Smooth muscle cell (in vitro differentiated cells): Measurements from ENCODE around the gene DGKD. TPM values are rescaled to one million over a fixed set of nuclear protein-coding genes. Genes with fewer than 3 reads are reported as not detected.

ENCODE experiments used
- DNase-seq: peaks from one replicate; lab custom pipeline; 2025; ENCODE audit not compliant: unreplicated experiment; lab: John Stamatoyannopoulos, UW
- H2AFZ ChIP-seq: fragments of 200-600 bp; sonication (generic); 2 replicates; pipeline ENCODE4 v1.6.0; 2016; ENCODE audit warnings: antibody characterized with exemption, low read depth, mild to moderate bottlenecking
- H3F3A ChIP-seq: fragments of 200-600 bp; sonication (generic); 2 replicates; pipeline ENCODE4 v1.6.0; 2017; ENCODE audit warnings: antibody characterized with exemption, low read depth
- H3K27ac ChIP-seq: fragments of 200-600 bp; sonication (generic); 2 replicates; pipeline ENCODE4 v1.5.1; 2016; ENCODE audit warnings: low read depth, mild to moderate bottlenecking
- H3K27me3 ChIP-seq: fragments of 200-600 bp; sonication (generic); 2 replicates; pipeline ENCODE4 v1.6.1; 2016; ENCODE audit warnings: low read depth, mild to moderate bottlenecking
- H3K36me3 ChIP-seq: fragments of 200-600 bp; sonication (generic); 2 replicates; pipeline ENCODE4 v1.5.1; 2016; ENCODE audit warnings: low read depth
- H3K4me1 ChIP-seq: fragments of 200-600 bp; sonication (generic); 2 replicates; pipeline ENCODE4 v1.5.1; 2016; ENCODE audit warnings: low read depth
- H3K4me2 ChIP-seq: fragments of 200-600 bp; sonication (generic); 2 replicates; pipeline ENCODE4 v1.6.0; 2016; ENCODE audit warnings: mild to moderate bottlenecking
- H3K4me3 ChIP-seq: fragments of 200-600 bp; sonication (generic); 2 replicates; pipeline ENCODE4 v1.5.1; 2016; ENCODE audit warnings: mild to moderate bottlenecking
- H3K79me2 ChIP-seq: fragments of 200-600 bp; sonication (generic); 2 replicates; pipeline ENCODE4 v1.6.0; 2016; ENCODE audit warnings: low read depth, mild to moderate bottlenecking
- H3K9ac ChIP-seq: fragments of 200-600 bp; sonication (generic); 2 replicates; pipeline ENCODE4 v1.6.0; 2016; ENCODE audit warnings: low read depth
- H3K9me3 ChIP-seq: fragments of 200-600 bp; sonication (generic); replicated peaks from 2 replicates; pipeline ENCODE4 v1.5.1; 2016; ENCODE audit warnings: low read depth
- H4K20me1 ChIP-seq: fragments of 200-600 bp; sonication (generic); 2 replicates; pipeline ENCODE4 v1.6.0; 2016; ENCODE audit warnings: low read depth
- WGBS: methylation state at CpG from one replicate; pipeline ENCODE4 v1.1.7; 2016; ENCODE audit warnings: low lambda C conversion rate; 5-methylcytosine and 5-hydroxymethylcytosine counted together
- polyA plus RNA-seq: library from polyadenylated mRNA; unstranded; fragments of >200 nt; fragmentation: Nextera tagmentation; extraction: Ambion mirVana; gene quantifications from 2 replicates; pipeline ENCODE4 v1.2.1, GENCODE V29; 2016
- total RNA-seq: library from RNA; depleted of rRNA; stranded (reverse); fragments of >200 nt; gene quantifications from 2 replicates; pipeline ENCODE4 v1.2.3, GENCODE V29; 2014
- TF ChIP-seq, protein P1 (sequence below): fragments of 200-600 bp; sonication (generic); IDR thresholded peaks from 2 replicates; pipeline ENCODE4 v1.5.1; 2017; ENCODE audit warnings: borderline replicate concordance, mild to moderate bottlenecking, antibody characterized with exemption; ENCODE audit not compliant: insufficient read depth, poor library complexity, severe bottlenecking

Gene DGKD
- total and polyA plus RNA-seq, 2 experiments from 2014 or later: 12.2 to 14.2 TPM

DNA sequence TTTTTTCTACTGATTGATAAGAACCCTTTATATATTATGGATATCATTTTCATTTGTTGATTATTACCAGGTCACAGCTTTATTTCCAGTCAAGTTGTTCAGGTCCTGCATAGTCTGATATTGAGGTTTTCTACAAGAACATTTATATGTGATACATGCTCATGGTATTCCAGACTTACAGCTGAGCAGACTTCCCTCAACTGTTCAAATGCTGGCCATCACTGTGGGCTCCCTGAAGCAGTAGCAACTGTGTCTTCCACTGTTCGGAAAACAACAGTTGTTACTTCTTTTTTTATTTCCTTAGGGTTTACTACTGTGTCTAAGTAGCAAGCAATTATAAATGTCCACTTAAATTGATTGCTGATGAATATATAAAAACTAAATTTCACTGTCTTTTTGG, 79.5 kb downstream of the DGKD start:
- 94% methylated on average over 1 of the region's 1 CpG for WGBS
- Histone ChIP-seq H2AFZ (no peak overlapping the region), H4K20me1 (no peaks in the 10 kb centered on the region), H3K79me2 (peaks cover 15% of the 10 kb centered on the region), H3K4me2 (no peak overlapping the region), H3K9ac (no peak overlapping the region), H3K9me3 (no peaks in the 10 kb centered on the region), H3K4me3 (no peak overlapping the region), H3K36me3 (no peaks in the 10 kb centered on the region), H3K27me3 (no peaks in the 10 kb centered on the region), H3F3A (peaks cover 9% of the 10 kb centered on the region), H3K27ac (no peak overlapping the region), H3K4me1 (peaks cover 9% of the 10 kb centered on the region)
- DNase-seq: no peak
- TF ChIP-seq, protein P1, sequence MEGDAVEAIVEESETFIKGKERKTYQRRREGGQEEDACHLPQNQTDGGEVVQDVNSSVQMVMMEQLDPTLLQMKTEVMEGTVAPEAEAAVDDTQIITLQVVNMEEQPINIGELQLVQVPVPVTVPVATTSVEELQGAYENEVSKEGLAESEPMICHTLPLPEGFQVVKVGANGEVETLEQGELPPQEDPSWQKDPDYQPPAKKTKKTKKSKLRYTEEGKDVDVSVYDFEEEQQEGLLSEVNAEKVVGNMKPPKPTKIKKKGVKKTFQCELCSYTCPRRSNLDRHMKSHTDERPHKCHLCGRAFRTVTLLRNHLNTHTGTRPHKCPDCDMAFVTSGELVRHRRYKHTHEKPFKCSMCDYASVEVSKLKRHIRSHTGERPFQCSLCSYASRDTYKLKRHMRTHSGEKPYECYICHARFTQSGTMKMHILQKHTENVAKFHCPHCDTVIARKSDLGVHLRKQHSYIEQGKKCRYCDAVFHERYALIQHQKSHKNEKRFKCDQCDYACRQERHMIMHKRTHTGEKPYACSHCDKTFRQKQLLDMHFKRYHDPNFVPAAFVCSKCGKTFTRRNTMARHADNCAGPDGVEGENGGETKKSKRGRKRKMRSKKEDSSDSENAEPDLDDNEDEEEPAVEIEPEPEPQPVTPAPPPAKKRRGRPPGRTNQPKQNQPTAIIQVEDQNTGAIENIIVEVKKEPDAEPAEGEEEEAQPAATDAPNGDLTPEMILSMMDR: no peak

DNA sequence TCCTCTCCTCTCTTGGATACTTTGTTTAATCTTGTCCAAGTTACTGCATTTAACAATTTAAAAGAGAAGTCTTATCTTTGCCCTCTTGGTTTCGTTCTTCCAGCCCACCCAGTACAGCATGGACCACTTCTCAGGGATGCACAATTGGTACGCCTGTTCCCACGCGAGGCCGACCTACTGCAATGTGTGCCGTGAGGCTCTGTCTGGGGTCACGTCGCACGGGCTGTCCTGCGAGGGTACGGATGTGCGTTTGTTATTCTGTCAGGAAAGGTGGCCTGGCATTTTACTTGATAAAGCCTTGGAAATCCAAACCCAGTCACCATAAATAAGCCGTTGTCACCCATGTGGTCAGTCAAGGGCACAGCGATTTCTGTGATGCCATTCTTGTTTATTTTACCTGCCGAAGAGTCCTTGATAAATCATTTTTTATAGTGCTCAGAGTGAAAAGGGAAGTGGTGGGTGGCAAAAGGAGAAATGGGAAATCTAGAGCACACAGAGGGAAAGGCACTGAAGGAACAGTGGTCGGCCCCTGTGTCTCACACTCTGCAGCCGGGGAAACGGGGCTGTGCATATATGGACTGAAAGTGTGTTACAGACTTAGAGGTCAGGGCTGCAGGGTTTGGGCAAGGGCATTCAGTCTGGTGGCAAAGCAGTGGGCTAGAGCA, 80.5 kb downstream of the DGKD start:
- no peak overlapping the region for H3K4me2 ChIP-seq
- no peak overlapping the region for H3K9ac ChIP-seq
- H4K20me1 ChIP-seq: no peaks in the 10 kb centered on the region
- H3K36me3 ChIP-seq: no peaks in the 10 kb centered on the region
- peaks cover 6% of the 10 kb centered on the region for H3K4me1 ChIP-seq
- TF ChIP-seq, protein P1: no peak
- no peak overlapping the region for H2AFZ ChIP-seq
- H3K27ac ChIP-seq: no peak overlapping the region
- no peak for DNase-seq
- H3K27me3 ChIP-seq: no peaks in the 10 kb centered on the region
- H3K9me3 ChIP-seq: no peaks in the 10 kb centered on the region
- H3F3A ChIP-seq: peaks cover 7% of the 10 kb centered on the region
- H3K4me3 ChIP-seq: no peak overlapping the region
- H3K79me2 ChIP-seq: peaks cover 15% of the 10 kb centered on the region
- WGBS: 98% methylated on average over 18 of the region's 18 CpGs

DNA sequence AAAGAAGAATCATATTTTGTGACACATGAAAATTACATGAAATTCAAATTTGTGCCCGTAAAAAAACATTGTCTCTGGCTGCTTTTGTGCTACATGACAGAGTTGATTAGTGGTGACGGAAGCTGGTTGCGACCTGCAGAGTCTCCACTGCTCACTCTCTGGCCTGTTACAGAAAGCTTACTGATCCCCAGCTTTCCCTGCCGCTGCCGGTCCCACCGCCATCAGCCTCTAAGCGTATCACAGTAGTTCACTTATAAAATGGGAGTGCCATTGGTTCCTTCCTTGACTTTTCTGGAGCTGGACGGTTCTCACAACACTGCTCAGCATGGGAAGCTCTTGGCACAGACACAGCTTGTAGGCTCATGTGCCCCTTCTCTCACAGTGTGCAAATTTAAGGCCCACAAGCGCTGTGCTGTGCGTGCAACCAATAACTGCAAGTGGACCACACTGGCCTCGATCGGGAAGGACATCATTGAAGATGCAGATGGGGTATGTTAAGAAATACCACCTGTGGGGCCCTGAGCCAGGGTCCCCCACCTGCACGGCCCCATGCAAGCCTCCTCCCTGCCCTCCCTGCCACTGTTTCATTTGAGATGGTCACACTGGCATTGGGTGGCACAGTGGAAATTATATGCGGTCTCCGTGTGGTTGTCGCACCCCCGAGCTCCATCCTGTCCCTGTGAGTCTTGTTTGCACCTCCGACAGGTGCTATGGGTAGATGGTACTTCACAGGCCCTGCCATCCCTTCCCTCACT, 81.3 kb downstream of the DGKD start:
- peaks cover 15% of the 10 kb centered on the region for H3K79me2 ChIP-seq
- 98% methylated on average over 18 of the region's 18 CpGs for WGBS
- H2AFZ ChIP-seq: no peak overlapping the region
- no peak for DNase-seq
- H3K4me3 ChIP-seq: no peak overlapping the region
- H4K20me1 ChIP-seq: no peaks in the 10 kb centered on the region
- no peaks in the 10 kb centered on the region for H3K27me3 ChIP-seq
- no peaks in the 10 kb centered on the region for H3K9me3 ChIP-seq
- TF ChIP-seq, protein P1: no peak
- H3K27ac ChIP-seq: no peak overlapping the region
- no peak overlapping the region for H3K9ac ChIP-seq
- H3K4me1 ChIP-seq: peaks cover 3% of the 10 kb centered on the region
- H3K36me3 ChIP-seq: no peaks in the 10 kb centered on the region
- peaks cover 2% of the 10 kb centered on the region for H3F3A ChIP-seq
- H3K4me2 ChIP-seq: no peak overlapping the region
